Left ventricle myocardium superior (tissue), 1 donor: Measurements from ENCODE around the gene DDR1. TPM values are rescaled to one million over a fixed set of nuclear protein-coding genes. Genes with fewer than 3 reads are reported as not detected.
"Not testable (repeated sequence)": the region's sequence is repeated elsewhere in the genome, so short reads cannot be mapped to it uniquely, and the experiment has no call there.

Source experiments
- ATAC-seq: fragments of 200-7000 bp; cut with Tn5 transposase; one replicate; pipeline ENCODE4 v1.9.1; 2020; ENCODE audit warnings: mild to moderate bottlenecking, moderate library complexity
- DNase-seq: peaks from one replicate; pipeline ENCODE4 v3.0.0-alpha.2; 2020
- intact Hi-C: fragments of 100-400 bp; cut with micrococcal nuclease; formaldehyde crosslinking; loops from one replicate; pipeline ENCODE4 v1.11.0; 2022
- total RNA-seq: library from RNA; stranded (reverse); fragmentation: NEBNext Ultra II Directional; extraction: Animal tissue kit (Norgen Biotek cat#: 25700); gene quantifications from one replicate; pipeline ENCODE4 v1.2.1, GENCODE V29; 2021
- donor health status: DM: no; HTN: yes; CAD: no; lungs with severe emphysema.

Gene DDR1
- total RNA-seq, 1 donor from 2014 or later = 25.7 TPM

- no peak for ATAC-seq
- intact Hi-C loops = no loop called here
- no peak for DNase-seq
Measured at GRCh38 chr6:30890646-30891449, 6.5 kb downstream of the DDR1 start.

- DNase-seq (no peak), ATAC-seq (no peak)
- intact Hi-C loops = no loop called here
Measured at GRCh38 chr6:30891450-30891723, 7.1 kb downstream of the DDR1 start.

DNA sequence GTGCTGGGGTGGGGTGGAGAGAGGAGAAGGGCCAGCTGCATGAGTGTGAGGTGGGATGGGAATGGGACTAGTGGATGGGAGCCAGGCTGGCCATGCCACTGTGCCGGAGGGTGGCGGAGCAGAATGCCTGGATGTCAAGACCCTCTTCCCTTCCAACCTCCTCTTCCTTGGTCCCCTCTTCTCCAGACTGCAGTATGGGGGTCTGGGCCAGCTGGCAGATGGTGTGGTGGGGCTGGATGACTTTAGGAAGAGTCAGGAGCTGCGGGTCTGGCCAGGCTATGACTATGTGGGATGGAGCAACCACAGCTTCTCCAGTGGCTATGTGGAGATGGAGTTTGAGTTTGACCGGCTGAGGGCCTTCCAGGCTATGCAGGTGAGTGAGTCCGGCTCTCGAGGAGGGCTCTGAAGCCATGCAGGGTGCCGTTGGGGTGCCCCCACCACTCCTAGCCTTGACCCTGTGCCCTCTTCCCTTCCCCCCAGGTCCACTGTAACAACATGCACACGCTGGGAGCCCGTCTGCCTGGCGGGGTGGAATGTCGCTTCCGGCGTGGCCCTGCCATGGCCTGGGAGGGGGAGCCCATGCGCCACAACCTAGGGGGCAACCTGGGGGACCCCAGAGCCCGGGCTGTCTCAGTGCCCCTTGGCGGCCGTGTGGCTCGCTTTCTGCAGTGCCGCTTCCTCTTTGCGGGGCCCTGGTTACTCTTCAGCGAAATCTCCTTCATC is 7.7 kb downstream of the DDR1 start:
- ATAC-seq (no peak), DNase-seq (no peak)
- intact Hi-C loops = no loop called here

GRCh38 chr6:30893001-30893591 is 8.8 kb downstream of the DDR1 start:
- no peak for DNase-seq
- ATAC-seq = no peak
- intact Hi-C loops = no loop called here

DNA sequence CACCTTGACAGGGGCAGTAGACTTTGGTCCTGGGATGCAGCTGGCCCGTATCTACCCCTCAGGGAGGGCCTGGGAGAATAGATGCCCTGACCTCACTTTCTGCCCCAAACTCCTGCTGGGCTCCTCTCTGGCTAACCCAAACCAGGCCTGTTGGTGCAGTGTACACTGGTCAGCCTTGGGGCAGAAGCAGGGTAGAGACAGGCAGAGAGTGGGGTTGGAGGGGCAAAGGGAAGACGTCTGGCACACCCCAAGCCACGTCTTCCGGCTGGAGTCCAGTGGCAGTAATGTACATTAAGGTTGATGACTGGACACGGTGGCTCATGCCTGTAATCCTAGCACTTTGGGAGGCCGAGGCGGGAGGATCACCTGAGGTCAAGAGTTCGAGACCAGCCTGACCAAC is 9.3 kb downstream of the DDR1 start:
- no peak for DNase-seq
- no peak for ATAC-seq
- intact Hi-C loops = no loop called here

DNA sequence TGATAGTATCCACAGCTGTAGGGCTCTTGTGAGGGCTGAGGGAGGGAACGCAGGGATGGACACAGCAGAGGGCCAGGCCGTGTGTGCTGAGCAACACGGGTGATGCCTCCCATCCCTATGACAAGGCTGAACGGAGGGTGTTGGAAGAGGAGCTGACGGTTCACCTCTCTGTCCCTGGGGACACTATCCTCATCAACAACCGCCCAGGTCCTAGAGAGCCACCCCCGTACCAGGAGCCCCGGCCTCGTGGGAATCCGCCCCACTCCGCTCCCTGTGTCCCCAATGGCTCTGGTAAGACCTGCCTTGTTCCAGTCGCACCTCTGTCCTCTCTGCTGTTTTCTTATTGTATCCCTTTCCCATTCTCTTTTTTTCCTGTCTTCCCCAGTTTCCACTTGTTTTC is 10.1 kb downstream of the DDR1 start:
- intact Hi-C loops = no loop called here
- ATAC-seq = no peak
- DNase-seq = no peak

GRCh38 chr6:30894935-30895334 is 10.6 kb downstream of the DDR1 start:
- intact Hi-C loops = no loop called here
- DNase-seq = no peak
- no peak for ATAC-seq

DNA sequence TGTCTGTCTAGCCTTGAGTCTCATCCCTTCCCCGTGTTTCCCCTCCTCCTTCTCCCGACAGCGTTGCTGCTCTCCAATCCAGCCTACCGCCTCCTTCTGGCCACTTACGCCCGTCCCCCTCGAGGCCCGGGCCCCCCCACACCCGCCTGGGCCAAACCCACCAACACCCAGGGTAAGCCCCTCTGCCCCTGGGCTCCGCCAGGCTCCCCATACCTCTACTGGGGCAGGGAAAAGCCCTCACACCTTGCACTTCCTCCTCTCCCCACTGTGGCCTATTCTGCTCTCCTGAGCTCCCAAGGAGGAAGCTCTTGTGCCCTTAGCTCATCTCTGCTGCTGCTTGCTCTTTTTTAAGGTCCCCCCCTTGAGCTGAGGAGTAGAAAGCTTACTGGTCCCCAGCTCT is 11.0 kb downstream of the DDR1 start:
- intact Hi-C loops = no loop called here
- ATAC-seq = no peak
- no peak for DNase-seq

DNA sequence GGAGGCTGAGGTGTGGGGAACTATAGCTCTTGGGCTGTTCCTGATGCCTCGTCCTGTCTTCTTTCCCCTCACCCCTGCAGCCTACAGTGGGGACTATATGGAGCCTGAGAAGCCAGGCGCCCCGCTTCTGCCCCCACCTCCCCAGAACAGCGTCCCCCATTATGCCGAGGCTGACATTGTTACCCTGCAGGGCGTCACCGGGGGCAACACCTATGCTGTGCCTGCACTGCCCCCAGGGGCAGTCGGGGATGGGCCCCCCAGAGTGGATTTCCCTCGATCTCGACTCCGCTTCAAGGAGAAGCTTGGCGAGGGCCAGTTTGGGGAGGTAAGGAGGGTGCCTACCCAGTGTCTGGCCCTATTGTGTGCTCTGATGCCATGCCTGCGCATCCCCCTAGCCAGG is 12.2 kb downstream of the DDR1 start:
- intact Hi-C loops = no loop called here
- DNase-seq (no peak), ATAC-seq (no peak)

- DNase-seq (no peak), ATAC-seq (no peak)
- intact Hi-C loops = no loop called here
Measured at GRCh38 chr6:30897882-30898281, 13.6 kb downstream of the DDR1 start.

- intact Hi-C loops = no loop called here
- DNase-seq = no peak
- no peak for ATAC-seq
Measured at GRCh38 chr6:30898750-30899360, 14.5 kb downstream of the DDR1 start.

DNA sequence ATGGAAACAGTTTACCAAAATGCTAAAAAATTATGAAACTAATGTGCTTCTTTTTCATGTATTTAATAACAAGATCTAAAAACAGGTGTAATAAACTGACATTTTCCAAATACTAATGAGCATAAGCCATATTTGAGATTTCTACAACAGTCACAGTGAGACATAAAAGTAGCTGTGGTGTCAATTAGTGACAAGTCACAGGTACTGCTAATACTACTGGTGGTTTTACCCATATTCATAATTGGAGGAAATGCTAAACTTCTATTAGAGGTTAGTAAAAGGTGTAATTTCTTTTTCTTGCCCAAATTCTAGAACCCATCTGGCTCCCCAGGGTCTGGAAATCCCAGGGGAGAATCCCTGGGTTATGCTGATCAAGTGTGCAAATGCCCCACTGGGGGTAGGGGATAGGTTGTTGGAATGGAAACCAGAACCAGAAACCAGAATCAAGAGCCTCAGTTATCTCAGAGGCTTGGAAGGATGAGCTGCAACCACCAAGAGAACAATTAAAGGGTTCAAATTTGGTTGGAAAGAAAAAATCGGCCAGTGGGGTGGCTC is 16.6 kb downstream of the DDR1 start:
- DNase-seq = no peak
- no peak for ATAC-seq
- intact Hi-C loops = no loop called here

DNA sequence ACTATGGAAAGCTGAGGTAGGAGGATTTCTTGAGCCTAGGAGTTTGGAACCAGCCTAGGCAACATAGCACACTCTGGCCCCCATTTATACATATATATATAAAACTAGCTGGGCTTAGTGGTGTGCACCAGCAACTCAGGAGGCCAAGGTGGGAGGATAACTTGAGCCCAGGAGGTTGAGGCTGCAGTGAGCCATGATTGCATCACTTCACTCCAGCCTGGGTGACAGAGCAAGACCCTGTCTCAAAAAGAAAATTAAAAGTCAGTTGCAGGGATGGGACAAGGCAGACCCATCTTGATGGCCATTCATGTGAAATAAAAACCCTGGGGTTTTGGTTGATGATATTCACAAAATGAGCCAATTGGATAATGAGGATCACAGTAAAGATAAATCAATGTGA is 17.1 kb downstream of the DDR1 start:
- intact Hi-C loops = no loop called here
- DNase-seq = no peak
- no peak for ATAC-seq

DNA sequence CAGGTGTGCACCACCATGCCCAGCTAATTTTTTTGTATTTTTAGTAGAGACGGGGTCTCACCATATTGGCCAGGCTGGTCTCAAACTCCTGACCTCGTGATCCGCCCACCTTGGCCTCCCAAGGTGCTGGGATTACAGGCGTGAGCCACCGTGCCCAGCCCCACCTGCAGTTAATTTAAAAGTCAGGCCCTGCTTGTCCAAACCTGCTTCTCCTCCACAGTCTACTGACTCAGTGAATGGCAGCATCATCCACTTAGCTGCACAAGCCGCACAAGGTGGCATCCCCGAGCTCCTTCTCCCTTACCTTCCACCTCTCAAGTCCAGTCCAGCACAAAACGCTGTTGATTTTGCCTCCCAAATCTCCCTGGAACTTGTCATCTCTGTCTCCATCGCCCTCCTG is 17.9 kb downstream of the DDR1 start:
- intact Hi-C loops, ATAC-seq, DNase-seq: not testable (repeated sequence)

DNA sequence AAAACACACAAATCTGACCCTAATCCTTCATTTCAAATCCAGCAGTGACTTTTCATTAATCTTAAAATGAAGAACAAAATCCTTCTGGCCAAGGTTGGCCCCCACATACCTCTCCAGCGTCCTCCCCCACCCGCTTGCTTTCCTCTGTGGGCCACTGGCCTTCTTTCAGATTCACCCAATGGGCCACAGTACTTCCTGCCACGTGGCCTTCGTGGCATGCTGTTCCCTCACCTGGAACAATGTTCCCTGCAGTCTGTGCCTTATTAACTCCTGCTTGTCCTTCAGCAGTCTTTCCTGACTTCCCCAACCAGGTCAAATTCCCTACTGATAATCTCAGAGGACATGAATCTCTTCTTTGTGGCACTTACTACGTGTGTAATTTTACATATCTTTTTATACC is 18.4 kb downstream of the DDR1 start:
- ATAC-seq (no peak), DNase-seq (peak; percentile 10)
- intact Hi-C loops = no loop called here

GRCh38 chr6:30903236-30903635 is 18.9 kb downstream of the DDR1 start:
- no peak for ATAC-seq
- intact Hi-C loops = no loop called here
- DNase-seq = no peak

DNA sequence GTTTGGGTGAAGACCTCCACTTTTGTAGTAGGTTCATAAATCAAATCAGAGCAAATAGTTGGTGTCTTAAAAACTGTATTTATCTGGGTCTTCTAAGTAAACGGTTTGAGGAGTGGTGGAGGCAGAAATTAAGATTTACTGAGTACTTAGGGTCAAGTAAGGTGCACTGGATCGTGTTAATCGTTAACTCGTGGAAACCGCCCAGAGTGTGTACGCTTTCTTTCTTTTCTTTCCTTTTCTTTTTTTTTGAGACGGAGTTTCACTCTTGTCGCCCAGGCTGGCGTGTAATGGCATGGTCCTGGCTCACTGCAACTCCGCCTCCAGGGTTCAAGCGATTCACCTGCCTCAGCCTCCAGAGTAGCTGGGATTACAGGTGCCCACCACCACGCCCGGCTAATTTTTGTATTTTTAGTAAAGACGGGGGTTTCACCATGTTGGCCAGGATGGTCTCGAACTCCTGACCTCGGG is 23.0 kb downstream of the DDR1 start:
- DNase-seq, ATAC-seq: not testable (repeated sequence)

DNA sequence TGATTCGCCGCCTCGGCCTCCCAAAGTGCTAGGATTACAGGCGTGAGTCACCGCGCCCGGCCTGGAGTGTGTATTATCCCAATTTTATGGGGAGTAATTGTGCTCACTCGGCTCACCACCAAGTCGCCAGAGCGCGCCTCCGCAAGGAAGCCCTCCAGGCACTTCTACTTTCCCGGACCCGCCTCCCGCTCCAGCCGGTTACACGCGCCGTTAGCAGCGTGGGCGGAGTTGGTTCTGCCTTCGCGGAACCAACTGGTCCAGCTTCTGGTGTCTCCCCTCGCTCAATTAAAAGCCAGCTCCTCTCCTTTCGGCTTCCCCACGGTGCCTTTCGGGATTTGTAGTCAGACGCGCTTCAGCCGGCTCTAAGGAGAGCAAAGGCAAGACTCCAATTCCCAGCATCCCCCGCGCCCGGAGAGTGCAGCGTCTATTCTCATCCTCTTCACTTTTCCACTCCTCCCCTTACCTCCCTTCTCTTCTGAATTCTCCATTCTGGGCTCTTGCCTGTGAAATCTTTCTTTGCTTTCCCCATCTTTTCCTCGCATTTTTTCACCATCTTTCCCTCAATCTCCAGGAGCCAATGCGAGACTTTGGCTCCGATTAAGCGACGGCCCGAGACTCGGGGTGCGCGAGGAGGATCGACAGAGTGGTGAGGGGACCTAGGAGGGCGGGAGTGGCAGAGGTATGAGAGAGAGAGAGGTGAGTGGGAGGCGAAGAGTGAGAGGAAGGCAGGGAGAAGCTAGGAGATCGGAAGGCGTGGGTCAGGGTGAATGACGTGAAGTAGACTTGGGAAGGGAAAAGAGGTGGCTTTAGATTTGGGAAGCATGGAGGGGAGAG is 23.7 kb downstream of the DDR1 start, which contains the start of gene GTF2H4:
GTF2H4 (plus strand) TSS at position 450 of the 834 bp plus-strand sequence.
- DNase-seq (peak; percentile 96), ATAC-seq (peak; percentile 99)
- intact Hi-C loops = no loop called here

More for the DNA sequence above, 23.0 kb downstream of the DDR1 start:
- intact Hi-C loops = not testable (repeated sequence)

GRCh38 chr6:30908700-30909099 is 24.4 kb downstream of the DDR1 start:
- intact Hi-C loops = no loop called here
- ATAC-seq (no peak), DNase-seq (no peak)
